ENCODE data around the gene CHCHD5.

- TF ChIP-seq POLR2A (IDR thresholded peaks at IDR 0.05; ENCODE audit: low read length) (no peak), GATA1 (IDR thresholded peaks at IDR 0.05; ENCODE audit: low read depth, low read length) (no peak)
Measured at GRCh38 chr2:112604952-112605351, 20.5 kb downstream of the CHCHD5 start.
